Measurements from ENCODE around the gene MXRA8.

Gene MXRA8

GRCh38 chr1:1336446-1336845, 21.9 kb downstream of the MXRA8 start:
- no peak for DNase-seq (ENCODE audit: low read depth)
- no peak for TF ChIP-seq CTCF (conservative IDR thresholded peaks at IDR 0.05; ENCODE audit: low read depth, low read length)
- no peak overlapping the region for H3K4me3 ChIP-seq (ENCODE audit: low read length)

GRCh38 chr1:1335792-1336248, 22.5 kb downstream of the MXRA8 start:
- DNase-seq (ENCODE audit: low read depth) = no peak
- no peak for TF ChIP-seq CTCF (conservative IDR thresholded peaks at IDR 0.05; ENCODE audit: low read depth, low read length)
- H3K4me3 ChIP-seq (ENCODE audit: low read length) = no peak overlapping the region

- no peak for TF ChIP-seq CTCF (conservative IDR thresholded peaks at IDR 0.05; ENCODE audit: low read depth, low read length)
- no peak overlapping the region for H3K4me3 ChIP-seq (ENCODE audit: low read length)
- DNase-seq (ENCODE audit: low read depth) = no peak
Measured at GRCh38 chr1:1335283-1335682, 23.1 kb downstream of the MXRA8 start.

- no peak overlapping the region for H3K4me3 ChIP-seq (ENCODE audit: low read length)
- DNase-seq (ENCODE audit: low read depth) = no peak
- no peak for TF ChIP-seq CTCF (conservative IDR thresholded peaks at IDR 0.05; ENCODE audit: low read depth, low read length)
Measured at GRCh38 chr1:1334835-1335234, 23.5 kb downstream of the MXRA8 start.

GRCh38 chr1:1333551-1334241, 24.7 kb downstream of the MXRA8 start:
- H3K4me3 ChIP-seq (ENCODE audit: low read length) = no peak overlapping the region
- no peak for DNase-seq (ENCODE audit: low read depth)
- no peak for TF ChIP-seq CTCF (conservative IDR thresholded peaks at IDR 0.05; ENCODE audit: low read depth, low read length)

GRCh38 chr1:1332774-1333480, 25.4 kb downstream of the MXRA8 start:
- TF ChIP-seq CTCF (conservative IDR thresholded peaks at IDR 0.05; ENCODE audit: low read depth, low read length) = no peak
- DNase-seq (ENCODE audit: low read depth) = no peak
- H3K4me3 ChIP-seq (ENCODE audit: low read length) = no peak overlapping the region

All from retinal pigment epithelial cell (primary cell).